Vagina (tissue), 2 donors: Measurements from ENCODE around the gene SNX1.

Source experiments
- CTCF ChIP-seq, 3 experiments: fragments of 450-650 bp in 2 of 3; fragments of 200-600 bp in 1 of 3; sonication (generic) in 1 of 3; IDR thresholded peaks; one replicate each; pipeline ENCODE4 v1.5.1; 2017 to 2019; ENCODE audit warnings: antibody characterized with exemption in 3 of 3, mild to moderate bottlenecking in 2 of 3, moderate library complexity in 2 of 3
- POLR2A ChIP-seq, 2 donors: fragments of 450-650 bp; IDR thresholded peaks; one replicate each; pipeline ENCODE4 v1.6.1; 2017; ENCODE audit warnings: antibody characterized with exemption in 2 of 2, mild to moderate bottlenecking in 2 of 2, moderate library complexity in 2 of 2

GRCh38 chr15:64156652-64157331, 61.0 kb downstream of the SNX1 start:
- TF ChIP-seq CTCF (IDR thresholded peaks at IDR 0.05) (no peak), POLR2A (IDR thresholded peaks at IDR 0.05) (no peak)
